ENCODE measurements around the gene LETMD1.

The LETMD1 gene

DNA sequence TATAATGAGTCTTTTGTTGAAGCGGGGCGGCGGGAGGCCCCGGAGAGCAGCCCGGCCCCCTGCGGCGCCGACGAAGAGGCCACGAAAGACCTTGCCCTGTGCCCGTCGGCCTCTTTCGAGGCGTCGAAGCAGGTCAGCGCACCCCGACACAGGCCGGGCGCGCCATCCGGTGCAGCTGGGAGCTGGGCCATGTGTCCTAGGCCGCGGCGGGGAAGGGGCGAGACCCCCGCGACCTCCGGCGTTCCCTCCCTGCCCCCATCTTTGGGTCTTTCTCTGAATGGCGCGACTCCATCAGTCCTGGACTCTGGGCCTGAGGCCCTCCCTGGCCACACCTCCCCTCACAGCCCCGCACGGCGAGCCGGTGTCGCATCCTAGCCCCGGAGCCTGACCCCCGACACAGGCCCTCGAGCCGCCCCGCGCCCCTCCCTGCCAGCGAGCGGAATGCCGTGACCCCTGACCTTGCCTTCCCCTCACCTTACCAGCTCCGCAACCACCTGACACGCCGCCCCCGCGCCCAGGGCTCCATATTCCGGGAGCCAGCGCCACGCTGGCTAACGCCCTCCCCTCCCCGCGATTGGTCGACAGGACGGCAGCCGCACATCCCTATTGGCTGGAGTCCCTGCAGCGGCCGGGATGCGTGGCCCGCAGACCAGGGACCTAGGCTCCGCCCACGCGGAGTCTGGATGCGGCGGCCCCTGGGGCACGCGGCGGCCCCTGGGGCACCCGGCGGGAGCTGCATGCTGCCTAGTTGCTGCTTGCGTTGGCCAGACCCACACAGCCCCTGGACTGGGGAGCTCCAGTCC lies 22.1 kb upstream of the LETMD1 start, which contains the start of gene SLC11A2:
TSS of gene SLC11A2 (minus strand) at position 549 of the 803 bp plus-strand sequence. CDS start 15,656 bp downstream, outside the sequence.
- peak; percentile 92 for DNase-seq

DNA sequence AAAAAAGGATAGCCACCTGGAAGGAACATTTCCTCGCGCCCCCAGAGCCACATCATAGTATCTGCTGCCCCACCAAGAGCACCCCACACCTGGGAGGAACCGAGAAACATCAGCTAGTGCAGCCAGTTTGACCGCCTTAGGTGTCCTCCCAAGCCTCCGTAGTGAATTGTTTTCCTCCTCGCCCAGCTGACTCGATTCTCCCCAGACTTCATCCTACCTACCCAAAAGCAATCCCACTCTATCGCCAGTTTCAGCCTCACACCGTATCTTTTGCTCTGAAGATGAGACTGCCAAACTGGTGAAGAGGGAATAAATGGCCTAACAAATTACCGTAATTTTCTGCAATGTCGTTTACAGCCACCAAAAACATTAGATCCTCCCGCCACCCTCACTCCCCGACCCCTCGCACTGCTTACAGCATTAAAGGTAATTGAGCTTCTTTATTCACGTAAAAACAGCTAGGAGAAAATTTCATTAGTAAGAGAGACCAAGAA lies 20.7 kb upstream of the LETMD1 start:
- no peak for DNase-seq

DNA sequence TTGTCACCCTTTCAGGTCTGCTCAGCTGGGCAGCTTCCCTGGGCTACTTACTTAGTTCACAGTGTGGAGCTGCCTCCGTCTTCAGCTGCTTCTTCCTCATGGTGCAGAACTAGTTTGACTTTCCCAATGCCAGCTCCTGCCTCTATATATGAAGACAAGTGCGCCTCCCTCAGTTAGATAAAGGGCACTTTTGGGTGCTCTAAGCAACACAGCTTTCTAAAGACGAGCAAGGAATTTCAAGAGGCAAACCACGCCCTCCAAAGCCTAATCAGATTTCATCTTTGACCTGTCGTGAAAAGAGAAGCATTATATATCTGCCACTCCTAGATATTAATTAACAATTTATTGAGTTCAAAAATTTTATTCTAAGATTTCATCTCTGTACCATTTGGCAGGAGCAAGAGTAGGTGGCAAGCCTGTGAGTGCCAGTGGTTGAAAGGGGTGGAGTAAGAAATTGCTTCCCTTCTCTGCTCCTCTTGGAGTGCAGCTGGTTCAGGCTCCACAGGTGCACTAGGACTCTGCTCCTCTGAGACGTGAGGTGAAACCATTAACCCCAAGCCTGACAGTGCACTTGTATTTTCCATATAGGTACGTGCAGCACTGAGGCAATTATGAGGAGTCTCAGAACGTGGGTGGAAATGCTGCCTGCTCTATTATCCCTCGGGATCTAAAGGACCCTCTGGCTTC lies 19.9 kb upstream of the LETMD1 start:
- peak; percentile 29 for DNase-seq

DNA sequence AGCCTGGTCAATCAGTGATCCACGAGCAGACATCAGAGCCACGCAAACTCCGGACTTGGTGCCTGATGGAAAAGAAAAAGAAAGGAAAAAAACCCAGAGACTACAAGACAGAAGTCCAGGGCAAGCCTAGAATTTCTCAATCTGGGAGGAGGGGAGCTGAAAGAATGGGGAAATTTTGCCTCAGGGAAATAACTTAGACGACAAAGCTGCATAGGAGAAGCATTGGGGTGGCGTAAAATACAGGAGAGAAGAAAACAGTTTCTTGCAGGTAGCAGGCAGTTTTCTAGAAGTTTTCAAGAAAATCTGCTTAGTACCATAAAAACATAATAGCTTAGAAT lies 19.3 kb upstream of the LETMD1 start:
- no peak for DNase-seq

DNA sequence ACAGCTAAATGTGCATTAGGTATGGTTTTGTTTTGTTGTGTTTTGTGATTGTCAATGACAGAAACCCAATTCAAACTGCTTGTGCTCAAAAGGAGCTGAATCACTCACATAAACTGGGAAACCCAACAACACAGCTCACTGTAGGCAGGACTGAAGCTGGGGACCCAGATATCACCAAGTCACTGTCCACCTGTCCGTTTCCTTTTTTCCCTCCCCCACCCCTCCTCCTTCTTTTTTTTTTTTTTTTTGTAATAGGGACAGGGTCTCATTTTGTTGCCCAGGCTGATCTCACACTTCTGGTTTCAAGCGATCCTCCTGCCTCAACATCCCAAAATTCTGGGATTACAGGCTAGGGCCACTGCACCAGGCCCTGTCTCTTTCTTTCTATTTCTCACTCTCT lies 15.1 kb upstream of the LETMD1 start:
- no peak for DNase-seq

DNA sequence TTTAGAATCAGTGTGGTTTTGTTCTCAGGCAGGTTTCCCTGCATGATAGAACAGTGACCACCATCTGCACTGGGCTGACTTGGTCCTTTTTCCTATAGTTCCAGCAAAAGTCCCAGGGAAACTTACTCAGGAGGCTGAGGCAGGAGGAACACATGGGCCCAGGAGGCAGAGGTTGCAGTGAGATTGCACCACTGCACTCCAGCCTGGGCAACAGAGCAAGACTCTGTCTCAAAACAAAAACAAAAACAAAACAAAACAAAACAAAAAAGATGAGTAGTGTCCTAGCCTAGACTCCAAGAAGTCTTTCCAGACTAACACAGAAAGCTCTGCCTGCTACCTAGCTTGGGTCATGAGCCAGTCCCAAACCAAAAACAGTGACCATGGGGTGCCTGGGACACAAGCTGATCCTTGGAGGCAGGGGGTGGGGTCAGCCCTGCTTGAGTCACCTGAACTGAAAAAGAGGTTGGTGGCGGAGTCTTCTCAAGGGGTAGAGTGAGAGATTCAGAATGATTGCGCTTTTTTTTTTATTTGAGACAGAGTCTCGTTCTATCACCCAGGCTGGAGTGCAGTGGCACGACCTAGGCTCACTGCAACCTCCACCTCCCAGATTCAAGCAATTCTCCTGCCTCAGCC lies 14.6 kb upstream of the LETMD1 start:
- DNase-seq: no peak

DNA sequence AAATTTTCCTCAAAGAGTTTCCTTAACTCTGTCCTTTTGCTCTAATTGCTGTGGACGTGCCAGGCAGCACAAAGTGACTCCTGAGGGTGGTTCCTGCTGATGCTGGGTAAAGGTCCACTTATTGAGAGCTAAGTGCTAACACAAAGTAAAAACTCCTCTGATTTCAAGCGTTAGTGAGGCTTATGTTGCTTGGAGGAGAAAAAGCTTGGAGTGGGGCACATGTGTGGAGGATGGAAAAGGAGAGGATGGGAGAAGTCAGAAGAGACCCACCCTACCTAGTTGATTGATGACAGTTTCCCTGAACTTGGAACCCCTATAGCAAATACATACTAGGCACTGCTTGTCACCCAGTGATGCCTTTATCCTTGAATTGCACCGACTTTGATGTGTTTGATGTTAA lies 11.8 kb upstream of the LETMD1 start:
- DNase-seq: no peak

DNA sequence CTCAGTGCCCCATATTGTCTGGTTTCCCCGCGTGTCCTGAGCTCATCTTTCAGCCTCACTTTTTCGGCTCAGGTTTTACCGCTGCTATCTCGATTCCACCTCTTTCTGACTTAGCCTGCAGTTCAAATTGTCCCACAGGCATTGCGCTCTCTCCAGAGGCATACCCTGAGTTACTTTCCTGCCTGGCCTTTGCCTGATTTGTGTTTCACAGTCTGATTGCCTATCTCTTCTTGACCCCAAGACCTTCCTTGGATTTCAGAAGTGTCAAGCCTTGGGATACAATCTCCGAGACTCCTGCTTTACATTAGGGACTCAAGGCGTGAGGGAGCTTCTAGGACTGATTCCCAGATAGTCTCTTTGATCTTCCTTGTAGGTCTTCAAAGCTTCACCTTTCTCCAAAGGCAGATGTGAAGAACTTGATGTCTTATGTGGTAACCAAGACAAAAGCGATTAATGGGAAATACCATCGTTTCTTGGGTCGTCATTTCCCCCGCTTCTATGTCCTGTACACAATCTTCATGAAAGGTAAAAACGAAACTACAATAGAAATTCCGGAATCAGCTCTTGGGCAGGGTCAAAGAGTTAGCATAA lies 629 bp downstream of the LETMD1 start:
- DNase-seq: no peak

DNA sequence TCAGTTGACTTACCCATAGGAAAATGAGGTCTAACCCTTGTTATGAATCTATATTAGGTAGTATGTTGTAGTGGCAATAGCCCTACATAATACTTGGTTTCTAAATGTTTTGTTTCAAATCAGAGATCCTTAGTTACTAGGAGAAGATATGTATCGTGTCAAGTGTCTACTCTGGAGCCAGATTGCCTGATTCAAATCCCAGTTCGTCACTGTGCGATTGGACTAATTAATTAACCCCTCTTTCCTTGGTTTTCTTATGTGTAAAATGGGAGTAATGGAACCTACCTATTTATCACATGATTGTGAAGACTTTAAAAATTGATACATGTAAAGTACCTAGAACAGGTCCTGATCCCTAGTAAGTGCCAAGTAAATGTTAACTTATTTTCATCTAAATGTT lies 1.4 kb downstream of the LETMD1 start:
- no peak for DNase-seq

DNA sequence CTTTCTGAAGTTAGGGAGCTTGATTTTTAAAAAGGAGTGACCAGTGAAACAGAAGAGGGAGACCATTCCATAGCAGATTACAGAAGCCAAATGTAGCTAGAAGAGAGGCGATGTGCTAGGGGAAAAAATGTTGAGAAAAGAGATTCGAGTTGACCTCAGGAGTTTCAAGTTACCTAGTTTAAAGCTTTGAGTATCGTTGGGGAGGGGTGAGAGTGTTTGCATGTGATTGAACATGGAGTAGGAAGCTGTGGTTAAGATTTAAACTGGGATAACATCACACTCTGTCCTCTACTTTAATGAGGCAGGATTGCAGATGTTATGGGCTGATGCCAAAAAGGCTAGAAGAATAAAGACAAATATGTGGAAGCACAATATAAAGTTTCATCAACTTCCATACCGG lies 3.7 kb downstream of the LETMD1 start:
- no peak for DNase-seq

DNA sequence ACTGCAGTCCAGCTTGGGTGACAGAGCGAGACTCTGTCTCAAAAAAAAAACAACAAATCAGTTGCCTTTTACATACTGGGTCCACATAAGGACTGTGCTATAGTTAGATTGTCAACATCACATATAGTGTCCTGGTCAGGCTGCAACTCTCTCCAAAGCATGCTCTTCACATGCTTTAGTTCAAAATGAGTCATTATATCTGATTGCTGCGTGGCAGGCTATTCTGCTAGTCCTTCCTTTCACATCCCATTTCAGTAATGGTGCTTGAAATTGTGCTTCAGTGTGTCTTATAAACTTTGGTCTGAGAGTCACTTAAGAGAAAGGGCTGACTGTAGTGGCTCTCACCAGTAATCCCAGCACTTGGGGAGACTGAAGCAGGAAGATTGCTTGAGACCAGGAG lies 6.9 kb downstream of the LETMD1 start:
- DNase-seq: no peak

DNA sequence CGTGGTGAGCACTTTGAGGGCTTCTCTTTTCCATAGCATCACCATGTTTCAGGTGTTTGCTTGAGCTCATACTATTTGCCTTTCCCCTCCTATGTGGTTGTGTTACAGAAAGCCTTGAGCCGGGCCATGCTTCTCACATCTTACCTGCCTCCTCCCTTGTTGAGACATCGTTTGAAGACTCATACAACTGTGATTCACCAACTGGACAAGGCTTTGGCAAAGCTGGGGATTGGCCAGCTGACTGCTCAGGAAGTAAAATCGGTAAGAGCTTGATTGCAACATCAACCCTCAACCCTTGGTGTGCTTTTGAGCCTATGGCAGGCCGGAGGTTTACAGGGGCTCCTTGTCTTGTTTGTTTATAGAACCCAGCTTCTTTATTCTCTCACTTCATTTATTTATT lies 8.1 kb downstream of the LETMD1 start:
- no peak for DNase-seq

DNA sequence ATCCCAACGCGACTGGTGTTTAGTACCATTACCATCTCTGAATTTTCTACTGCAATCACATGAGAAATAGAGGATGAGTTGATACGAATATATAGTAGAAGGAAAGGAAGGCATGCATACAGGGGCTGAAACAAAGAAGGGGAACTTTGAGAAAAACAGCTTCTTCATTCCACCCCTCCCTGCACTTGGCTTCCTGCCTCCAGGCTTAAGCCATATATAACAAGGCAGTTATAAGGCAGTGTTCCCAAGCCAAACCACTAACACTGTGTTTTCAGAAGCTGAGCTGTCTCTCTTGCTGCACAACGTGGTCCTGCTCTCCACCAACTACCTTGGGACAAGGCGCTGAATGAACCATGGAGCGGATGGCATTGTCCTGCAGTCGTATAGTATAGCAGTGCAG lies 11.0 kb downstream of the LETMD1 start:
- DNase-seq: no peak

DNA sequence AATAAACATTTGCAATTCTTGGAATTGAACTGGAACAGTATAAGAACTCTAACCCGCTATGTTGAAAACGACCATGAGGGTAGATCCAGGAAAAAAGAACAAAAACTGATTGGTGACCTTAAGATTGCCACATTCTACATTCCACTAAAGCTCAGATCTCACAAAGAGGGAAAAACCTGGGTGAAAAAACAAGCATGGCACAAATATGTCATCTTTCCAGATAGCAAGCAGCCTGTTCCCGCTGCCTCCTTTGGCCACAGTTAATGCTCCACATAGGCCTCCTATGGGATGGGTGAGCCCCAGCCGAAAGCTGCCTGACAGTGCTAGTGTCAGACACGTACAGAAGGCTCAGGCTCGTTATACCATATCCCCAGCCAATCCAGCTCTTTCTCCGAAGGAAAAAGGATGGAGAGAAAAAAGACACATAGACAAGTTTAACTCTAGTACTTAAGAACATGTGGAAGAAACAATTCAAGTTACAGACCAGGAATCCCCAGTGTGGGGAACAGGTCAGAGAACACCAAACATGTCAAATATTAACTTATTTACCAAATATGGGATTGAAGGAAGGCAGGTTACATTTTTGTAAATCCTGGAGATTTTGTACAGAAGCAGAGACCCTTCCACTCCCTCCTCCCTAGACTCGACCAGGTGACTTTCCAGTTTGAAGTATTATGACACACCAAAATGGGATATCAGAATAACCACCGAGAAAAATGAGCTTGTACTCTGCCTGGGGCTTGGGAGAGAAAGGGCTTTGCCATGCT lies 14.7 kb downstream of the LETMD1 start:
- no peak for DNase-seq

DNA sequence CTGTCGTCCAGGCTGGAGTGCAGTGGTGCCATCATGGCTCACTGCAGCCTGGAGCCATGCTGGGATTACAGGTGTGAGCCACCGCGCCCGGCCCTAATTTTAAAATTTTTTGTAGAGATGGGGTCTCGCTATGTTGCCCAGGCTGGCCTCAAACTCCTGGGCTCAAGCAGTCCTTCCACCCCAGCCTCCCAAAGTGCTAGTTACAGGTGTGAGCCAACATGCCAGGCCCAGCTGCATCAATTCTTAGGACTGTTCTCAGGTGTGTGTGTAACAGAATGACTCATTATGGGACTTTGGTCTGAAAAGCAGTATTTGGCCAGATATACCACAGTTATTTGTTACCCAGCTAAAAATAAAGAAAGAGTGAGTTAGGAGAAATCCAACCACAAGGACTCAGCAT lies 17.4 kb downstream of the LETMD1 start:
- DNase-seq: no peak

DNA sequence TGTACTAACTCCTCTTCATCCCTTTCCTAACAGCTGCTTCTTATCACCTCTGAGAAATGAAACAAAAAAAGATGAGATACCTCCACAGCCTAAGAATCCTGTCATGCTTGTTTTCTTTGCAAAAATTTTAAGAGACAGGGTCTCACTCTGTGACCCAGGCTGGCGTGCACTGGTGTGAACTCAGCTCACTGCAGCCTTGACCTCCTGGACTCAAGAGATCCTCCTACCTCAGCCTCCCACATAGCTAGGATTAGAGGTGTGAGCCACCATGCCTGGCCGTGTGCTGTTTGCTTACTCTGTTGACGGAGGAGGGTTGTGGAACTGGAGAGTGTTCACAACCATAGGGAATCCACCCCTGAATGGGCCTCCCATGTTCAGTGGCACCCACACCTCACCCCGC lies 19.1 kb downstream of the LETMD1 start:
- no peak for DNase-seq

DNA sequence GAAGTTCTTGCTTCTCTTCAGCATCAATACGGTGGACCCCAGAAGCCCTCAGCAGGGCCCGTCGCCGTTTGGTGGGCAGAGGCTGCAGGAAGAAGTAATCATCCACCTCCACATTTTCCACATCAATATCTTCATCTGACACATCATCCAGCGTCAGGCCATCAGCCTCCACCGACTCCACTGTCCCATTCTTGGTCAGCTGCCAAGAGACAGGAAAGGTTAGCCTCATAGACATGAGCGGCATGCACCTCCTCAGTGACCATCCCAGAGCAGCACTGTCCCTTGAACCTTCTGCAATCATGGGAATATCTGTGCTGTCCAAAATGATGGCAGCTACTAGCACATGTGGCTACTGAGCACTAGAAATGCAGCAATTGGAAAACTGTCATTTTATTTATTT lies 19.6 kb downstream of the LETMD1 start:
- DNase-seq: no peak

DNA sequence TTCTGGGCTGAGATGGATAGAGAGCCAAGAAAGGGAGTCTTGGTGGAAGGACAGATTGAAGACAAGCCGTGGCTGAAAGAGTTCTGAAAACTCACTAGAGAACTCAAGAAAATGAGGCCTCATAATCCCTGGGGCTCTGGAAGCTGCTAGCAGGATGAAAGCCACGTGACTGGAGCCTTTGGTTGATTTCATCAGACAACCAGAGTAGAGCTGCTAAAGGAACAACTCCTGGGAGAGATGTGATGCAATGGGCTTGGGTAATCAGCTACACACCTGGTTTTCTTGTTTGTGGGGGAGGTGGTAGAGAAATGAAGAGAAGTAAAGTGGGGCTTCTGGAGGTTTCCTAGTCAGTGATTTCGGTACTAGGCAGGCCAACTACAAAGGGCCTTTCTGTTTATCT lies 21.9 kb downstream of the LETMD1 start:
- DNase-seq: no peak

DNA sequence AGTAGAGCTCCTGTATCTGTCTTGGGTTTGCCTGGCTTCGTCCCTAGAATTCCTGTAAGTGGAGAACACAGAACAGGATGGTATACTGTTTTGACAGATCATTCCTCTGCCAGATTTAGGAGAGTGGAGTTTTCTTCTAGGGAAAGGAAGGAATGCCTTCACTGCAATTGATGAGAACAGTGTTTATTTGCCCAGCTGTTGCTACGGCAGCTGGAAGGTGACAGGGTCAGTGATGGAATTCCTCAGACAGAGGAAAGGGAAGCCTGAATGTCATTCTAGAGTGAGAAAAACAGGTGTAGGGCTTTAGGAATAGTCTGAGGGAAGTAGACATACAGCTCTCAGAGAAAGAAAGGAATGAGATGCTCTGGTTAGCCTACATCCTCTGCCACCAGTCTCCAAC lies 23.5 kb downstream of the LETMD1 start:
- no peak for DNase-seq

DNA sequence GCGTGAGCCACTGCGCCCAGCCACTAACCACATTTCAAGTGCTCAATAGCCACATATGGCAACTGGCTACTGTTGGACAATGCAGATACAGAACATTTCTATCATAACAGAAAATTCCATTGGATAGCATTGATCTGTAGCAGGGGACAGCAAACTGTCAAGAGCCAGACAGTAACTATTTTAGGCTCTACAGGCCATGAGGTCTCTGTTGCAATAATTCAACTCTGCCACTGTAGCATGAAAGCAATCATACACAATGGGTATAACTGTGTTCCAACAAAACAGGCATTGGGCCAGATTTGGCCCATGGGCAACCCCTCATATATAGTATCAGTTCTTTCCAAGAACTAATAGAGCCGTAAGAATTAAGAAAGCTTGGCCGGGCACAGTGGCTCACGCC lies 27.3 kb downstream of the LETMD1 start:
- DNase-seq: no peak

DNA sequence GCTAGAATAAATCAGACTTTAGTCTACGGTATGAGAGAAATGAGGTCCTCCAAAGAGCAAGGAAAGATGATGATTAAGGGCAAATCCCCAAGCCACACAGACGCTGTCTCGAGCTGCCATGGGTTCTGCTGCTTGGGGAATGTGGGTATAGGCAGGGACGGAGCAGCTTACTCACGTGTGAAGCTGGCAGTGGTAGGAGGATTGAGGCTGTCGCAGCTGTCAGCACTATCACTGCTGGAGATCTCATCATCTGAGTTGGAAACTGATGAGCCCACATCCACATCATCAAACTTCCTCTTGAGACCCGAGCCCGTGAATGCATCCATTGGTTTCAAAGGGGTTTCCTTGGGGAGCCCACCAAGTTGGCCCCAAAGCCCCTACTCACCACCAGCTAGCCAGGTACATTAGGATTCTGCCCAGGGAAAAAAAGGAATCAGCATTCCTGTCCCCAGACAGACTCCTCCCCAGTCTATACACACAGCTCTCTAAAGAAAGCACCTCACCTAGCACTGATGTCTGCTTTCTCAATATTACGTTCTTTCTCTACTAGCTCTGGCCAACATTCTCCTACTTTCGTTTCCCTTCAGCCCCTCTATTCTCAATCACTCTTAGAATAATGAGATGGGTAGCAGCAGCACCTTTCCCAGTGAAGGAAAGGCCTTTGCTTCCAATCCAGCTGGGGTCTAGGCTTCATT lies 28.3 kb downstream of the LETMD1 start:
- DNase-seq: peak; percentile 9

DNA sequence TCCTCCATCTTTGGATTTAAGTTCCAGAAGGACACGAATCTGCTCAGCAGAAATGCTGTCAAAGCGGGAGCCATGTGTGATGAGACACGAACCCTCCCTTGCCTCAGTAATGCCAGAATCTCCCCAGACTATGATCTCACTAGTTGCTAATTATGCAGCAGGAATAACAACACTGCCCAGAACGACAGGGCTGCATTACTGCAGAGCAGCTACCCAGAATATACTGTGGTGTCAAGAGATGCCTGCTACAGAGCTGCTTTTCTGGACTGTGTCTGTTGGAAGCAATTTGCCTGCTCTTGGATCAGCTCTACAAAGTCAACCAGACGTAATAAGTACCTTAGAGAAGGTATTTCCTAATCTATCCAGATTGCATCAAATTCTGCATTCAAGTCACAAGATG lies 29.8 kb downstream of the LETMD1 start:
- no peak for DNase-seq
